Suprapubic skin (tissue), 4 donors: ENCODE results near the gene CEP295NL. TPM values are rescaled to one million over a fixed set of nuclear protein-coding genes. Genes with fewer than 3 reads are reported as not detected.

Source experiments
- DNase-seq, 2 donors: peaks; one replicate each; pipeline ENCODE4 v3.0.0-alpha.2; 2019; ENCODE audit warnings: low spot score in 2 of 2
- H3K27ac ChIP-seq: fragments of 200-600 bp; sonication (generic); one replicate; pipeline ENCODE4 v1.5.1; 2019
- H3K27me3 ChIP-seq: fragments of 200-600 bp; sonication (generic); one replicate; pipeline ENCODE4 v1.5.1; 2019
- H3K36me3 ChIP-seq: fragments of 200-600 bp; sonication (generic); one replicate; pipeline ENCODE4 v1.5.1; 2019
- H3K4me1 ChIP-seq: fragments of 200-600 bp; sonication (generic); one replicate; pipeline ENCODE4 v1.5.1; 2019
- H3K4me3 ChIP-seq: fragments of 200-600 bp; sonication (generic); one replicate; pipeline ENCODE4 v1.5.1; 2019; ENCODE audit warnings: mild to moderate bottlenecking
- H3K9me3 ChIP-seq: fragments of 200-600 bp; sonication (generic); one replicate; pipeline ENCODE4 v1.5.1; 2019
- EP300 ChIP-seq: sonication (generic); formaldehyde crosslinking; IDR thresholded peaks from one replicate; pipeline ENCODE4 v1.6.1; 2017; ENCODE audit warnings: antibody characterized with exemption
- POLR2A ChIP-seq, 2 donors: fragments of 450-650 bp; IDR thresholded peaks; one replicate each; pipeline ENCODE4 v1.6.1; 2017; ENCODE audit warnings: antibody characterized with exemption in 2 of 2, mild to moderate bottlenecking in 2 of 2, moderate library complexity in 2 of 2
- POLR2AphosphoS5 ChIP-seq, 3 donors: sonication (generic); formaldehyde crosslinking; IDR thresholded peaks; one replicate each; pipeline ENCODE4 v1.6.1; 2017; ENCODE audit warnings: antibody characterized with exemption in 3 of 3
- WGBS: methylation state at CpG from one replicate; pipeline ENCODE4 v1.1.5; 2018; 5-methylcytosine and 5-hydroxymethylcytosine counted together
- total RNA-seq, 4 donors: library from RNA; depleted of rRNA; stranded (reverse); fragments of >200 nt; gene quantifications; one replicate each; pipeline ENCODE4 v1.1.0, GENCODE V29; 2016
- TF ChIP-seq, protein P1 (sequence below), 2 donors: fragments of 200-600 bp in 1 of 2; fragments of 450-650 bp in 1 of 2; sonication (generic) in 1 of 2; IDR thresholded peaks; one replicate each; pipeline ENCODE4 v1.5.1; 2016 to 2019; ENCODE audit warnings: antibody characterized with exemption in 2 of 2, mild to moderate bottlenecking in 1 of 2, moderate library complexity in 1 of 2

The CEP295NL gene
- total RNA-seq, 4 donors from 2014 or later: 2.4 to 11.1 (median 3.5) TPM

DNA sequence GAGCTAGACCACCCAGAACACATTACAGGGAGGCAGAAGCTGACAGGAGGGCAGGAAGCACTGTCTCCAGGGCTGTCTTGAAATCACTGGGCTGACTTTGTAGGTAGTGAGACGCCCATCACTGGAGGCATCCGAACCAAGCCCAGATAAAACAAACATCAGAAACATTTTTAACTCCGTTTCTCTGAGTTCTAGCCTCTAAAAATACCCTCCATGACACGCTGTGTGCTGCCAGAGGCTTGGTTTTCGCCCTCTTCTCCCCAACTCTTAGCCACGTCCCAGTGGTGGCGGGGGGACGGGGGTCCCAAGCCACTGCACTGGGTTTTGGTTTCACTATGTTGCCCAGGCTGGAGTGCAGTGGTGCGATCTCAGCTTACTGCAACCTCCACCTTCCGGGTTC, 1.2 kb downstream of the CEP295NL start:
- Histone ChIP-seq H3K27me3 (no peaks in the 10 kb centered on the region), H3K4me3 (no peak overlapping the region), H3K36me3 (no peaks in the 10 kb centered on the region), H3K9me3 (no peaks in the 10 kb centered on the region), H3K4me1 (peaks cover 41% of the 10 kb centered on the region), H3K27ac (no peak overlapping the region)
- 93% methylated on average over 10 of the region's 10 CpGs for WGBS
- DNase-seq: no peak
- TF ChIP-seq, protein P1, sequence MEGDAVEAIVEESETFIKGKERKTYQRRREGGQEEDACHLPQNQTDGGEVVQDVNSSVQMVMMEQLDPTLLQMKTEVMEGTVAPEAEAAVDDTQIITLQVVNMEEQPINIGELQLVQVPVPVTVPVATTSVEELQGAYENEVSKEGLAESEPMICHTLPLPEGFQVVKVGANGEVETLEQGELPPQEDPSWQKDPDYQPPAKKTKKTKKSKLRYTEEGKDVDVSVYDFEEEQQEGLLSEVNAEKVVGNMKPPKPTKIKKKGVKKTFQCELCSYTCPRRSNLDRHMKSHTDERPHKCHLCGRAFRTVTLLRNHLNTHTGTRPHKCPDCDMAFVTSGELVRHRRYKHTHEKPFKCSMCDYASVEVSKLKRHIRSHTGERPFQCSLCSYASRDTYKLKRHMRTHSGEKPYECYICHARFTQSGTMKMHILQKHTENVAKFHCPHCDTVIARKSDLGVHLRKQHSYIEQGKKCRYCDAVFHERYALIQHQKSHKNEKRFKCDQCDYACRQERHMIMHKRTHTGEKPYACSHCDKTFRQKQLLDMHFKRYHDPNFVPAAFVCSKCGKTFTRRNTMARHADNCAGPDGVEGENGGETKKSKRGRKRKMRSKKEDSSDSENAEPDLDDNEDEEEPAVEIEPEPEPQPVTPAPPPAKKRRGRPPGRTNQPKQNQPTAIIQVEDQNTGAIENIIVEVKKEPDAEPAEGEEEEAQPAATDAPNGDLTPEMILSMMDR (IDR thresholded peaks at IDR 0.05): no peak

GRCh38 chr17:78900816-78901215, 2.2 kb downstream of the CEP295NL start:
- peaks cover 50% of the 10 kb centered on the region for H3K4me1 ChIP-seq

DNA sequence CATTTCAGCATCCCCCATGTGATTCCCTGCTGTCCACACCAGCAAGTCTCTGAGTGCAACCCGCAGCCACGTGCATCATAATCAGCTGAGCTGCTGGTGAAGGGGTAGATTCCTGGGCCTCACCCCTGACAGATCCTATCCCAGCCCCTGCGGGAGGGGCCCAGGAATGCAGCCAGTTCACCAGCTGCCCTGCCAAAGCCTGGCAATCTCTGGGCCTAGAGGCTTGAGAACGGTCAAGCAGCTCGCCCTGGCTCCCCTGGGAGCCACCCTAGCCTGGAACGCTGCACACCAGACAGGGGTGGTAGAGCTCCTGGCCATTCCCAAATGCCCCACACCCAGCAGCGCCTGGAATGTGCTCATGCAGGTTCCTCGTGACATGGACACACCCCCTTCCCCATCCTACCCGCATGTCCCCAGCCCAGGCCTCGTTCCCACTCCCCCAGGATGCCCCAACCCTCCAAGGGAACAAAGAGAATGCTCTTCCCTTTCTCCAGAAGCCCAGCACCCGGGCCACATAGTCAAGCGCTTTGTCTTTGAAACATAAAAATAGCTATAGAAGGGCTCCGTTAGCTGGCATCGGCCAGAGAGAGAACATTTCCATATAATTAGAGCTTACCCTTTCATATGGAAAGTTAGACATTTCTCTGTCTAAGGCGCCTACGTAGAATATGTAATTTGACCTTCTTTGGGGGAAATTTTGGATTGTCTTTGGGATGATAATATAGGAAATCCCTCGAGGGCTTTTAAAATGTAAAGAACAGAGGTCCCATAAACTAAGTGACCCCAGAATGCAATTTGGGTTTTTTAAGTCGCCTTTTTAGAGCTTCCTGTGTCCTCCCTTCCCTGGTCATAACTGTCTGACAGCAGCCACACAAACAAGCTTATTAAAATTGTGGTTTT, 3.4 kb downstream of the CEP295NL start:
- Histone ChIP-seq H3K27me3 (no peaks in the 10 kb centered on the region), H3K9me3 (no peaks in the 10 kb centered on the region), H3K27ac (peak overlapping the region; percentile 1), H3K36me3 (no peaks in the 10 kb centered on the region), H3K4me1 (peaks cover 57% of the 10 kb centered on the region), H3K4me3 (no peak overlapping the region)
- DNase-seq: peak in 1 of 2 donors; percentile 77
- WGBS: 52% methylated on average over 13 of the region's 18 CpGs
- TF ChIP-seq POLR2AphosphoS5 (IDR thresholded peaks at IDR 0.05) (no peak), POLR2A (IDR thresholded peaks at IDR 0.05) (no peak), EP300 (no peak)
- TF ChIP-seq, protein P1 (IDR thresholded peaks at IDR 0.05): no peak

More at GRCh38 chr17:78900816-78901215, 2.2 kb downstream of the CEP295NL start:
- H3K27ac ChIP-seq: no peak overlapping the region
- 87% methylated on average over 28 of the region's 29 CpGs for WGBS
- H3K27me3 ChIP-seq: no peaks in the 10 kb centered on the region
- H3K36me3 ChIP-seq: no peaks in the 10 kb centered on the region
- H3K9me3 ChIP-seq: no peaks in the 10 kb centered on the region
- DNase-seq: no peak
- TF ChIP-seq EP300: no peak
- TF ChIP-seq POLR2A (IDR thresholded peaks at IDR 0.05): no peak
- TF ChIP-seq, protein P1 (IDR thresholded peaks at IDR 0.05): no peak
- no peak overlapping the region for H3K4me3 ChIP-seq

DNA sequence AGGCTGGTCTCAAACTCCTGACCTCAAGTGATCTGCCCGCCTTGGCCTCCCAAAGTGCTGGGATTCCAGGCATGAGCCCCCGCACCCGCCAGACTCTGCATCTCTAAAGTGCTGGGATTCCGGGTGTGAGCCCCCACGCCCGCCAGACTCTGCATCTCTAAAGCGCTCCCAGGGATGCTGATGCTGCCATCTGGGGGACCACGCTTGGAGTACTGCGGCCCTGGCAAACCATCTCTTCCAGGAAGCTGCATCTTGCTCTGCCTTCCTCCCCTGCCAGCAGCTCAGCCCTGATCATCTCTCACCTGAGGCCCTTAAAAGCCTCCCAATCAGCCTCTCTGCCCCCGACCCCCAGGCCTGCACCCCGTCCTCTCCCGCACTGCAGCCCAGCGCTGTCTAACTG, 4.1 kb downstream of the CEP295NL start:
- DNase-seq: no peak
- Histone ChIP-seq H3K4me1 (peaks cover 57% of the 10 kb centered on the region), H3K36me3 (no peaks in the 10 kb centered on the region), H3K27ac (no peak overlapping the region), H3K9me3 (no peaks in the 10 kb centered on the region), H3K27me3 (no peaks in the 10 kb centered on the region), H3K4me3 (no peak overlapping the region)
- TF ChIP-seq POLR2A (IDR thresholded peaks at IDR 0.05) (no peak), POLR2AphosphoS5 (IDR thresholded peaks at IDR 0.05) (no peak), EP300 (no peak)
- TF ChIP-seq, protein P1 (IDR thresholded peaks at IDR 0.05): no peak
- 95% methylated on average over 12 of the region's 13 CpGs for WGBS

GRCh38 chr17:78898075-78898836, 4.7 kb downstream of the CEP295NL start:
- Histone ChIP-seq H3K36me3 (peaks cover 2% of the 10 kb centered on the region), H3K4me1 (peaks cover 59% of the 10 kb centered on the region), H3K4me3 (no peak overlapping the region), H3K27ac (no peak overlapping the region), H3K9me3 (no peaks in the 10 kb centered on the region), H3K27me3 (no peaks in the 10 kb centered on the region)
- WGBS: 82% methylated on average over 11 of the region's 17 CpGs
- no peak for DNase-seq
- TF ChIP-seq, protein P1 (IDR thresholded peaks at IDR 0.05): no peak
- TF ChIP-seq EP300: no peak
- no peak for TF ChIP-seq POLR2A (IDR thresholded peaks at IDR 0.05)
- TF ChIP-seq POLR2AphosphoS5 (IDR thresholded peaks at IDR 0.05): no peak
